HepG2 (cell line): ENCODE data around the gene UST. TPM values are rescaled to one million over a fixed set of nuclear protein-coding genes. Genes with fewer than 3 reads are reported as not detected.

Experiments used
- ADNP ChIP-seq: sonication (generic); formaldehyde crosslinking; IDR thresholded peaks from 2 replicates; pipeline ENCODE4 v1.4.0; 2020; ENCODE audit warnings: missing genetic modification reagents
- ATF7-NPFF ChIP-seq: sonication (generic); formaldehyde crosslinking; IDR thresholded peaks from 2 replicates; pipeline ENCODE4 v1.8.1; 2023; ENCODE audit warnings: mild to moderate bottlenecking, low read depth, missing genetic modification reagents, moderate library complexity
- CENPT ChIP-seq: sonication (generic); formaldehyde crosslinking; IDR thresholded peaks from 2 replicates; pipeline ENCODE4 v1.8.0; 2022; ENCODE audit warnings: low read depth, mild to moderate bottlenecking, moderate library complexity, missing genetic modification reagents
- DZIP1 ChIP-seq: sonication (generic); formaldehyde crosslinking; IDR thresholded peaks from 2 replicates; pipeline ENCODE4 v1.5.0; 2020; ENCODE audit warnings: mild to moderate bottlenecking, missing genetic modification reagents
- ERF ChIP-seq: IDR thresholded peaks from 2 replicates; pipeline ENCODE4 v1.6.1; 2018; ENCODE audit warnings: missing biosample characterization, missing genetic modification reagents
- GFI1 ChIP-seq: sonication (generic); formaldehyde crosslinking; IDR thresholded peaks from 2 replicates; pipeline ENCODE4 v1.5.0; 2020; ENCODE audit warnings: missing genetic modification reagents, mild to moderate bottlenecking, borderline replicate concordance
- GTF2F1 ChIP-seq: fragments of 150-350 bp; IDR thresholded peaks from 2 replicates; pipeline ENCODE4 v1.6.1; 2014; ENCODE audit warnings: low read length
- KLF6 ChIP-seq: IDR thresholded peaks from 2 replicates; pipeline ENCODE4 v1.8.0; 2016; ENCODE audit warnings: missing biosample characterization, missing genetic modification reagents
- PBX2 ChIP-seq: IDR thresholded peaks from 2 replicates; pipeline ENCODE4 v1.6.1; 2016; ENCODE audit warnings: control low read depth
- PITX1 ChIP-seq: sonication (generic); formaldehyde crosslinking; IDR thresholded peaks from 2 replicates; pipeline ENCODE4 v1.5.1; 2020; ENCODE audit warnings: mild to moderate bottlenecking, missing genetic modification reagents
- SAP130 ChIP-seq: IDR thresholded peaks from 2 replicates; pipeline ENCODE4 v1.6.1; 2016; ENCODE audit warnings: low read depth
- TAF1 ChIP-seq: sonication (generic); formaldehyde crosslinking; IDR thresholded peaks from 2 replicates; pipeline ENCODE4 v1.4.0; 2020; ENCODE audit warnings: missing genetic modification reagents
- TBX2 ChIP-seq: sonication (generic); formaldehyde crosslinking; IDR thresholded peaks from 2 replicates; pipeline ENCODE4 v1.5.0; 2020; ENCODE audit warnings: missing genetic modification reagents, mild to moderate bottlenecking, borderline replicate concordance
- ZBTB26 ChIP-seq: IDR thresholded peaks from 2 replicates; pipeline ENCODE4 v1.6.1; 2016; ENCODE audit warnings: missing compliant biosample characterization, missing genetic modification reagents, borderline replicate concordance
- ZBTB3 ChIP-seq: sonication (generic); formaldehyde crosslinking; IDR thresholded peaks from 2 replicates; pipeline ENCODE4 v1.4.0; 2020; ENCODE audit warnings: low read depth, mild to moderate bottlenecking, moderate library complexity, missing genetic modification reagents, borderline replicate concordance
- ZFP91 ChIP-seq: sonication (generic); formaldehyde crosslinking; IDR thresholded peaks from 2 replicates; pipeline ENCODE4 v1.9.0; 2022; ENCODE audit warnings: missing genetic modification reagents, mild to moderate bottlenecking, borderline replicate concordance
- ZMYM4 ChIP-seq: sonication (generic); formaldehyde crosslinking; IDR thresholded peaks from 2 replicates; pipeline ENCODE4 v1.8.1; 2023; ENCODE audit warnings: mild to moderate bottlenecking, missing genetic modification reagents
- ZNF274 ChIP-seq: sonication (generic); formaldehyde crosslinking; IDR thresholded peaks from 2 replicates; pipeline ENCODE4 v1.5.1; 2020; ENCODE audit warnings: mild to moderate bottlenecking, missing genetic modification reagents
- ZNF331 ChIP-seq: sonication (generic); formaldehyde crosslinking; IDR thresholded peaks from 2 replicates; pipeline ENCODE4 v1.4.0; 2020; ENCODE audit warnings: missing genetic modification reagents
- ZNF460 ChIP-seq: sonication (generic); formaldehyde crosslinking; IDR thresholded peaks from 2 replicates; pipeline ENCODE4 v1.5.1; 2020; ENCODE audit warnings: missing genetic modification reagents, mild to moderate bottlenecking, borderline replicate concordance
- ZNF550 ChIP-seq: sonication (generic); formaldehyde crosslinking; IDR thresholded peaks from 2 replicates; pipeline ENCODE4 v1.4.0; 2020; ENCODE audit warnings: mild to moderate bottlenecking, missing genetic modification reagents, borderline replicate concordance
- ZNF564 ChIP-seq: sonication (generic); formaldehyde crosslinking; IDR thresholded peaks from 2 replicates; pipeline ENCODE4 v1.8.1; 2023; ENCODE audit warnings: mild to moderate bottlenecking, missing genetic modification reagents
- ZNF776 ChIP-seq: sonication (generic); formaldehyde crosslinking; IDR thresholded peaks from 2 replicates; pipeline ENCODE4 v1.4.0; 2020; ENCODE audit warnings: mild to moderate bottlenecking, missing genetic modification reagents
- ZNF839 ChIP-seq: sonication (generic); formaldehyde crosslinking; IDR thresholded peaks from 2 replicates; pipeline ENCODE4 v1.4.0; 2020; ENCODE audit warnings: missing genetic modification reagents, mild to moderate bottlenecking, borderline replicate concordance
- ZSCAN25 ChIP-seq: sonication (generic); formaldehyde crosslinking; IDR thresholded peaks from 2 replicates; pipeline ENCODE4 v1.8.0; 2022; ENCODE audit warnings: mild to moderate bottlenecking, missing genetic modification reagents
- polyA plus RNA-seq, 8 experiments: library from polyadenylated mRNA; depleted of rRNA in 3 of 8; stranded (reverse) in 7 of 8; unstranded in 1 of 8; fragments of >200 nt; fragmentation: Illumina TruSeq in 4 of 8; extraction: Trizol in 4 of 8; gene quantifications; 2 replicates each; pipeline versions ENCODE4 v1.2.1 to v1.2.3, GENCODE V29; 2011 to 2016; ENCODE audit warnings: low read depth in 4 of 8, missing spikeins in 1 of 8, mixed read lengths in 1 of 8; ENCODE audit not compliant: insufficient read depth in 1 of 8
- total RNA-seq, 5 experiments: library from RNA; depleted of rRNA; stranded (reverse); fragments of >200 nt; fragmentation: Illumina TruSeq; extraction: Trizol; gene quantifications; 2 replicates each; pipeline ENCODE4 v1.2.3, GENCODE V29; 2016; ENCODE audit warnings: low read depth in 1 of 5

UST gene
- total and polyA plus RNA-seq, 2 of the 13 experiments (the other 11 are each of a cell fraction or from before 2014, with no cell fraction given) = 0.27 TPM; not detected in 1

GRCh38 chr6:148972481-148972880 lies 225.7 kb downstream of the UST start (continued):
- no peak for TF ChIP-seq ZBTB26 (CRISPR knock-in tag)
- no peak for TF ChIP-seq ZNF331 (CRISPR knock-in tag)
- TF ChIP-seq KLF6 (CRISPR knock-in tag) = no peak
- TF ChIP-seq ZSCAN25 (CRISPR knock-in tag) = peak; percentile 94
- peak; percentile 53 for TF ChIP-seq PBX2
- no peak for TF ChIP-seq CENPT (CRISPR knock-in tag)
- no peak for TF ChIP-seq PITX1 (CRISPR knock-in tag)
- 0 out of 2 replicates have a peak, but pooled peaks have one; percentile 50 for TF ChIP-seq ZNF550 (CRISPR knock-in tag)
- TF ChIP-seq ZFP91 (CRISPR knock-in tag) = peak; percentile 44; the same call in 1 of the 2 replicates
- TF ChIP-seq ZNF839 (CRISPR knock-in tag) = no peak
- no peak for TF ChIP-seq GTF2F1
- no peak for TF ChIP-seq ADNP (CRISPR knock-in tag)
- TF ChIP-seq TBX2 = 0 out of 2 replicates have a peak, but pooled peaks have one; percentile 31
- no peak for TF ChIP-seq ZNF460 (CRISPR knock-in tag)
- TF ChIP-seq GFI1 (CRISPR knock-in tag) = no peak
- no peak for TF ChIP-seq ZBTB3 (CRISPR knock-in tag)
- peak; percentile 59; the same call in 1 of the 2 replicates for TF ChIP-seq SAP130 (CRISPR knock-in tag)
- TF ChIP-seq ZNF776 (CRISPR knock-in tag) = no peak
- TF ChIP-seq ATF7-NPFF (CRISPR knock-in tag) = no peak
- TF ChIP-seq ZMYM4 (CRISPR knock-in tag) = peak; percentile 58; the same call in 1 of the 2 replicates
- TF ChIP-seq ZNF564 = no peak
- TF ChIP-seq ZNF274 (CRISPR knock-in tag) = no peak
- TF ChIP-seq TAF1 (CRISPR knock-in tag) = no peak
- TF ChIP-seq DZIP1 (CRISPR knock-in tag) = no peak
- TF ChIP-seq ERF (CRISPR knock-in tag) = no peak
